ENCODE results near the gene RAI2.

RAI2 gene

DNA sequence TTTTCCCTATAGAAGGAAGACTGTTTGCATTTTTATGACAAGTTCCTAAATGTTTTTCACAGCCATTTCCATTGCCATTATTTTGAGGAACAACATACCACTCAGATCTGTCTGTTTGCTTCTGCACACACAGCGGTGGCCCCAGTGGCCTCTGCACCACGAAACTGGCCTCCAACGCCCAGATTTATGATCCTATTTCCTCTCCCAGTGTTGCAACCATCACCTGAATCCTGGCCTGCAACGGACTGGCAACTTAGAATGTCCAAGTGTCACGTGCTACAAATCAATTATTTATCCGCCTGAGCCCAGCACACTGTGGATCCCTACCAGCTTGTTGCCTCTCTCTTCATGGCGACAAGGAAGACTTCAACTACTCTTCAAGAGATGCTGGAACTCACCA, 9.2 kb downstream of the RAI2 start:
- Histone ChIP-seq H3K4ac (ENCODE audit: low read depth, low read length) (no peak overlapping the region), H3K9ac (ENCODE audit: low read length) (no peak overlapping the region), H3K36me3 (ENCODE audit: control insufficient read depth, insufficient read depth, low read length) (no peaks in the 10 kb centered on the region), H3K27me3 (ENCODE audit: insufficient read depth, low read length, poor library complexity) (no peaks in the 10 kb centered on the region), H3K27ac (ENCODE audit: low read depth, low read length) (no peak overlapping the region), H3K4me3 (ENCODE audit: low read length) (no peak overlapping the region), H3K4me1 (ENCODE audit: control insufficient read depth, low read depth, low read length) (no peaks in the 10 kb centered on the region), H3K23ac (ENCODE audit: low read length) (no peak overlapping the region), H2BK5ac (ENCODE audit: low read length) (no peak overlapping the region), H3K4me2 (ENCODE audit: low read length) (no peak overlapping the region), H3K79me1 (ENCODE audit: low read length) (no peaks in the 10 kb centered on the region), H2AK5ac (ENCODE audit: low read length) (no peak overlapping the region), H2BK120ac (ENCODE audit: low read depth, low read length) (no peak overlapping the region), H4K5ac (ENCODE audit: low read length) (no peak overlapping the region), H3K56ac (ENCODE audit: low read length) (no peak overlapping the region), H3K18ac (ENCODE audit: low read length) (no peak overlapping the region), H2BK15ac (replicated peaks; ENCODE audit: low read depth) (no peak overlapping the region), H4K8ac (ENCODE audit: low read depth, low read length) (no peak overlapping the region), H3K79me2 (ENCODE audit: control insufficient read depth, insufficient read depth, low read length) (no peaks in the 10 kb centered on the region)
- no peak for DNase-seq
- WGBS (ENCODE audit: extremely low coverage, insufficient coverage, low lambda C conversion rate) = no CpG with 5 or more reads among the region's 7 CpGs

DNA sequence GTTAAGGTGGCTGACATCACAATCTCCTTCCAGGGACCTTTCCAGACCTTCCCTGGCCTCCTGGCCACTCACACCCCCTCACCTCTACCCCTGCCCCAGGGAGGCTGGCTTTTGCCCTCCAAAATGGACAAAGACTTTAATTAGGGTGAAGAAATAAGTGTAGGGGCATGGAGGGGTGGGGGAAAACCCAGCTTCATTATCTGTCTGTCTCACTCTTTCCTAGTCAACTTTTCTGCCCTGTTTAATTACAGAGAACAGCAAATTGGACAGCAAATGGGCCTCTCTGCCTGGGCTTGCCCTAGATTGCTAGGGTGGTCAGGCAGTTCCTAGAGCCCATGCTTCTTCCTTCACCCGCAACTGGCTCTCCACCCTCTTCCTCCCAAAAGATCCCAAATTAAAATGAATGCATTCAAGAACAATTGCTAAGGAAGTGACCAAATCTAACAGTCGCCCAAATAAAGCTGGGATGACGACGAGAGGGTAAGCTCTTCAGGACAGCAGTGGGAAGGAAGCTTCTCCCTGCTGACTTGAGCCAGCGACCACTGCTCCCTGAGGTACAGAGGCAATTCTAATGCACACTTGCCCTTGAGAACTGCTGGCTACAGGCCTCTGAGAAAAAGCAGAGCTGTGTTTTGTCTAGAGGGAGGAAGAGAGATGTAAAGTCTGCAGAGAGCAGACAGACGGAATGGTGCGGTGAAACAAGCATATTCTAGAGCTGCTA, 12.4 kb downstream of the RAI2 start:
- H2BK120ac ChIP-seq (ENCODE audit: low read depth, low read length) = no peak overlapping the region
- no peak overlapping the region for H4K8ac ChIP-seq (ENCODE audit: low read depth, low read length)
- H2AK5ac ChIP-seq (ENCODE audit: low read length) = no peak overlapping the region
- no peak overlapping the region for H2BK5ac ChIP-seq (ENCODE audit: low read length)
- no peak overlapping the region for H3K4me2 ChIP-seq (ENCODE audit: low read length)
- no peak overlapping the region for H3K4me3 ChIP-seq (ENCODE audit: low read length)
- H3K4me1 ChIP-seq (ENCODE audit: control insufficient read depth, low read depth, low read length) = no peaks in the 10 kb centered on the region
- no peak overlapping the region for H2BK15ac ChIP-seq (replicated peaks; ENCODE audit: low read depth)
- no peak overlapping the region for H3K18ac ChIP-seq (ENCODE audit: low read length)
- no peaks in the 10 kb centered on the region for H3K36me3 ChIP-seq (ENCODE audit: control insufficient read depth, insufficient read depth, low read length)
- H3K27ac ChIP-seq (ENCODE audit: low read depth, low read length) = no peak overlapping the region
- no peaks in the 10 kb centered on the region for H3K79me2 ChIP-seq (ENCODE audit: control insufficient read depth, insufficient read depth, low read length)
- H3K4ac ChIP-seq (ENCODE audit: low read depth, low read length) = no peak overlapping the region
- DNase-seq = no peak
- no peak overlapping the region for H3K56ac ChIP-seq (ENCODE audit: low read length)
- no peak overlapping the region for H3K9ac ChIP-seq (ENCODE audit: low read length)
- WGBS (ENCODE audit: extremely low coverage, insufficient coverage, low lambda C conversion rate) = no CpG with 5 or more reads among the region's 7 CpGs
- no peaks in the 10 kb centered on the region for H3K27me3 ChIP-seq (ENCODE audit: insufficient read depth, low read length, poor library complexity)
- no peak overlapping the region for H4K5ac ChIP-seq (ENCODE audit: low read length)
- H3K79me1 ChIP-seq (ENCODE audit: low read length) = no peaks in the 10 kb centered on the region
- no peak overlapping the region for H3K23ac ChIP-seq (ENCODE audit: low read length)

DNA sequence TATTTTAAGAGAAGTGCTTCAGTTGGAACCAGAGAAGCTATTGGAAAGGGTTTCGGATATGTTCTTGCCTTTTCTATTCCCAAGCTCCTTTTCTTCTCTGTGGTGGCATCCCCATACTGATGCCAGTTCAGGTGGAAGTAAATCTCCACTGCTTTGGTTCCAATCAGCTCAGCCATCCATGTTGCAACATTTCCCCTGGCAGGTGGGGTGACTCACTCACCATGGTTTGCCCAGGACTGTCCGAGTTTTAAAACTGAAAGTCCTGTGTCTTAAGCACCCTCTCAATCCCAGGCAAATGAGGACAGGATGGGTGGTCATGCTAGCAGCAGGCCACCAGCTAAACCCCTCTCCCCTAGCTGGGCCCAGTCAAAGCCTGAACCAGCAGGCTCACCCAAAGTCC, 15.1 kb downstream of the RAI2 start:
- Histone ChIP-seq H4K5ac (ENCODE audit: low read length) (no peak overlapping the region), H4K8ac (ENCODE audit: low read depth, low read length) (no peak overlapping the region)

DNA sequence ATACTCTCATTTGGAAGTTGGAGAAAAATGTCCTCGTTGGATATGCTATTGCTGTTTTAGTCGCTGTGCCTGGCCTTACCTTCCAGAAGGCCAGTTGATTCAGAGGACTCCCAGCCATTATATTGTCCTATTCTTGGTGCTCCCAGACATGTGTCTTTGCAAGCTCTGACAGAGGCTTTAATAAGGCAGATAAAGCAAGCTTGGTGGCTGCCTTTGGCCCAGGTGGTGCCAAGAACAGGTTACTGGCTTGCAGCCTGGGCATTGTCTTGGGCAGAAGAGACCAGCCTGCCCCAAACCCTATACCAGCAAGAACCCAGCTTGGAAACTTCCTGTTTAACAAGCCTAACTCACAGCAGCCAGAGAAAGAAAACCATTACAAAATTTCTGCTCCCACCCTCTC, 16.9 kb downstream of the RAI2 start:
- Histone ChIP-seq H3K18ac (ENCODE audit: low read length) (no peak overlapping the region), H3K4me2 (ENCODE audit: low read length) (no peak overlapping the region), H3K56ac (ENCODE audit: low read length) (no peak overlapping the region), H2BK120ac (ENCODE audit: low read depth, low read length) (no peak overlapping the region), H3K4me3 (ENCODE audit: low read length) (no peak overlapping the region), H2BK15ac (replicated peaks; ENCODE audit: low read depth) (no peak overlapping the region), H3K27ac (ENCODE audit: low read depth, low read length) (no peak overlapping the region), H3K4me1 (ENCODE audit: control insufficient read depth, low read depth, low read length) (no peaks in the 10 kb centered on the region), H3K27me3 (ENCODE audit: insufficient read depth, low read length, poor library complexity) (no peaks in the 10 kb centered on the region), H3K79me2 (ENCODE audit: control insufficient read depth, insufficient read depth, low read length) (no peaks in the 10 kb centered on the region), H2AK5ac (ENCODE audit: low read length) (no peak overlapping the region), H4K8ac (ENCODE audit: low read depth, low read length) (no peak overlapping the region), H3K4ac (ENCODE audit: low read depth, low read length) (no peak overlapping the region), H3K36me3 (ENCODE audit: control insufficient read depth, insufficient read depth, low read length) (no peaks in the 10 kb centered on the region), H3K9ac (ENCODE audit: low read length) (no peak overlapping the region), H4K5ac (ENCODE audit: low read length) (no peak overlapping the region), H2BK5ac (ENCODE audit: low read length) (no peak overlapping the region), H3K23ac (ENCODE audit: low read length) (no peak overlapping the region), H3K79me1 (ENCODE audit: low read length) (no peaks in the 10 kb centered on the region)
- no peak for DNase-seq
- no CpG with 5 or more reads among the region's 2 CpGs for WGBS (ENCODE audit: extremely low coverage, insufficient coverage, low lambda C conversion rate)

More for the DNA sequence above, 15.1 kb downstream of the RAI2 start:
- Histone ChIP-seq H3K4me2 (ENCODE audit: low read length) (no peak overlapping the region), H2BK120ac (ENCODE audit: low read depth, low read length) (no peak overlapping the region), H3K36me3 (ENCODE audit: control insufficient read depth, insufficient read depth, low read length) (no peaks in the 10 kb centered on the region), H3K23ac (ENCODE audit: low read length) (no peak overlapping the region), H3K27me3 (ENCODE audit: insufficient read depth, low read length, poor library complexity) (no peaks in the 10 kb centered on the region), H3K56ac (ENCODE audit: low read length) (no peak overlapping the region), H3K9ac (ENCODE audit: low read length) (no peak overlapping the region), H2BK15ac (replicated peaks; ENCODE audit: low read depth) (no peak overlapping the region), H2AK5ac (ENCODE audit: low read length) (no peak overlapping the region), H3K4ac (ENCODE audit: low read depth, low read length) (no peak overlapping the region), H3K18ac (ENCODE audit: low read length) (no peak overlapping the region), H3K79me1 (ENCODE audit: low read length) (no peaks in the 10 kb centered on the region), H3K27ac (ENCODE audit: low read depth, low read length) (no peak overlapping the region), H2BK5ac (ENCODE audit: low read length) (no peak overlapping the region), H3K4me1 (ENCODE audit: control insufficient read depth, low read depth, low read length) (no peaks in the 10 kb centered on the region), H3K79me2 (ENCODE audit: control insufficient read depth, insufficient read depth, low read length) (no peaks in the 10 kb centered on the region), H3K4me3 (ENCODE audit: low read length) (no peak overlapping the region)
- no peak for DNase-seq
- WGBS (ENCODE audit: extremely low coverage, insufficient coverage, low lambda C conversion rate) = no CpG with 5 or more reads among the region's 2 CpGs

DNA sequence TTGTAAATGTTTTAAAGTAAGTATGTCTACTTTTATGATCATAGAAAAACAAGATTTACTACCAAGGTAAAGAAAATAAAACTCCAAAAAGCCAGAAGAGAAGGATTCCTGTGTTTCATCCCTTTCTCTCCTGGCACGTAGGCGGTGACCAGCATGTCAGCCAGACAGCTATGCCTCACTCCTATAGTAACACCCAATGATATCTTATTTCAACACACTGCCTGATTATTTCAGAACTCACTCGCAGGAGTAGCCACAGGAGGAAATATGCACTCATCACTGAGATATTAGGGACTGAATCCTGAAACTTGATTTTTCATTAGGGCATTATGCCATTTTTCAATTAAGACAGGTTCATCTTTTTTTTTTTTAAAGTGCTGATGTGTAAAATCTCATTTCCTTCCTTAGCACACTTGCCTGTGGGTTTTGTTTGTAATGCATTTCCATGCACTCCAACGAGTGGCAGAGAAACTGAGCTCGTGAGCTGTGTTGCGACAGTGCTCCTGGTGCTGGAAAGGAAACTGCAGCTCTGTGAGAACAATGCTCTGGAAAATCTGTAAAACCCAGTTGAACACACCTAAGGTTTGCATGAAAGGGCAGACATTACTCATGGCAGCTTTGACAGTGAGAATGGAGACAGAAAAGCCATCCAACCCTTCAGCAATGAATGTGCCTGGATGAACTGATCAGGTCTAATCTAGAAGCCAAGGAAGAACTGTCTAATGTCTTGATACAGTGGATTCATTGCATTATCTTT, 18.2 kb downstream of the RAI2 start:
- no peak overlapping the region for H3K27ac ChIP-seq (ENCODE audit: low read depth, low read length)
- no peak overlapping the region for H3K56ac ChIP-seq (ENCODE audit: low read length)
- no peak overlapping the region for H3K18ac ChIP-seq (ENCODE audit: low read length)
- H2BK5ac ChIP-seq (ENCODE audit: low read length) = no peak overlapping the region
- no peak overlapping the region for H3K4ac ChIP-seq (ENCODE audit: low read depth, low read length)
- no peak overlapping the region for H2BK120ac ChIP-seq (ENCODE audit: low read depth, low read length)
- no peaks in the 10 kb centered on the region for H3K79me1 ChIP-seq (ENCODE audit: low read length)
- no peak overlapping the region for H4K8ac ChIP-seq (ENCODE audit: low read depth, low read length)
- H3K4me1 ChIP-seq (ENCODE audit: control insufficient read depth, low read depth, low read length) = no peaks in the 10 kb centered on the region
- H3K79me2 ChIP-seq (ENCODE audit: control insufficient read depth, insufficient read depth, low read length) = no peaks in the 10 kb centered on the region
- no peak for DNase-seq
- no peak overlapping the region for H3K4me3 ChIP-seq (ENCODE audit: low read length)
- H3K23ac ChIP-seq (ENCODE audit: low read length) = no peak overlapping the region
- H4K5ac ChIP-seq (ENCODE audit: low read length) = no peak overlapping the region
- H2AK5ac ChIP-seq (ENCODE audit: low read length) = no peak overlapping the region
- no peak overlapping the region for H3K4me2 ChIP-seq (ENCODE audit: low read length)
- H3K36me3 ChIP-seq (ENCODE audit: control insufficient read depth, insufficient read depth, low read length) = no peaks in the 10 kb centered on the region
- H3K27me3 ChIP-seq (ENCODE audit: insufficient read depth, low read length, poor library complexity) = no peaks in the 10 kb centered on the region
- no CpG with 5 or more reads among the region's 6 CpGs for WGBS (ENCODE audit: extremely low coverage, insufficient coverage, low lambda C conversion rate)
- H3K9ac ChIP-seq (ENCODE audit: low read length) = no peak overlapping the region
- H2BK15ac ChIP-seq (replicated peaks; ENCODE audit: low read depth) = no peak overlapping the region

Measured in mesendoderm (in vitro differentiated cells).